Skeletal muscle satellite cell (primary cell): ENCODE measurements around the gene JPT2. TPM values are rescaled to one million over a fixed set of nuclear protein-coding genes. Genes with fewer than 3 reads are reported as not detected.

Experiments used
- H3K27me3 ChIP-seq: 2 replicates; pipeline ENCODE4 v1.7.0; 2013; ENCODE audit warnings: low read length; ENCODE audit not compliant: control insufficient read depth, insufficient read depth
- H3K36me3 ChIP-seq: 2 replicates; pipeline ENCODE4 v1.7.0; 2013; ENCODE audit warnings: mild to moderate bottlenecking, control low read depth, low read length; ENCODE audit not compliant: insufficient read depth
- H3K4me1 ChIP-seq: 2 replicates; pipeline ENCODE4 v1.7.0; 2013; ENCODE audit warnings: low read length; ENCODE audit not compliant: control insufficient read depth, insufficient read depth
- H3K4me2 ChIP-seq: 2 replicates; pipeline ENCODE4 v1.7.0; 2013; ENCODE audit warnings: mild to moderate bottlenecking, low read length
- H3K4me3 ChIP-seq: 2 replicates; pipeline ENCODE4 v1.7.0; 2013; ENCODE audit warnings: low read length
- H3K9ac ChIP-seq: 2 replicates; pipeline ENCODE4 v1.7.0; 2013; ENCODE audit warnings: mild to moderate bottlenecking, low read depth, low read length, moderate library complexity
- H3K9me3 ChIP-seq: replicated peaks from 2 replicates; pipeline ENCODE4 v1.7.0; 2013; ENCODE audit warnings: mild to moderate bottlenecking, control low read depth, low read length
- total RNA-seq: library from RNA; depleted of rRNA; stranded (reverse); fragments of >200 nt; gene quantifications from 2 replicates; pipeline ENCODE4 v1.2.3, GENCODE V29; 2012; rRNA removed

The JPT2 gene, protein sequence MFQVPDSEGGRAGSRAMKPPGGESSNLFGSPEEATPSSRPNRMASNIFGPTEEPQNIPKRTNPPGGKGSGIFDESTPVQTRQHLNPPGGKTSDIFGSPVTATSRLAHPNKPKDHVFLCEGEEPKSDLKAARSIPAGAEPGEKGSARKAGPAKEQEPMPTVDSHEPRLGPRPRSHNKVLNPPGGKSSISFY
- total RNA-seq = 34.7 and 45.2 TPM in 2 replicates

DNA sequence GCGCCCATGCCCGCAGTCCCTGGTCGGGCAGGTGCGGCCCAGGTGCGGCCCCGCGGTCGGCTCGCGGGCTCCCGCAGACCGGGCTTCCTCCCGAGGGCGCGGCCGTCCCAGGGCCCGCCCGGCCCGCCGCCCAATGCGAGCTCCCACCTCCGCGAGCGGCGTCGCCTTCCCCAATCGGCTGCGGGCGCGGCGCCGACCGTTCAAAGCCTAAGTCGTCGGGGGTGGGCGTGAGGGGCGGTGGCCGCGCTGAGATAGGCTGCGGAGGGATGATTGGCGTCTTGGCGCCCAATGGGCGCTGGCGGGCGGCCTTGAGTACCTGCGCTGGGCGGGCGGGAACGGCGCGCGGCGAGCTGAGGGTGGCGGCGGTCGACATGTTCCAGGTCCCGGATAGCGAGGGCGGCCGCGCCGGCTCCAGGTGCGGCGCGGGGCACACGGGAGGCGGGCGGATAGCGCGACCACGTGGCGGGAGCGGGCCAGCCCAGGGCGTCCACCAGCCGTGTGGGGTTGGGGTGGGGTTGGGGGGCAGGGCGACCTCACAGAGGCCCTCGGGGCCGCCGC, at the start of gene JPT2:
TSS of gene JPT2 (plus strand) at position 338 of the 558 bp plus-strand sequence. CDS start at position 372, 34 bp downstream.
- Histone ChIP-seq H3K4me2 (peak within 1 kb of the TSS; percentile 99), H3K9ac (peak within 1 kb of the TSS; percentile 85), H3K9me3 (no peaks in the 10 kb centered on the region), H3K27me3 (no peaks in the 10 kb centered on the region), H3K4me1 (peaks cover 15% of the 10 kb centered on the region), H3K36me3 (peaks cover 39% of the 10 kb centered on the region), H3K4me3 (peak within 1 kb of the TSS; percentile 87)

DNA sequence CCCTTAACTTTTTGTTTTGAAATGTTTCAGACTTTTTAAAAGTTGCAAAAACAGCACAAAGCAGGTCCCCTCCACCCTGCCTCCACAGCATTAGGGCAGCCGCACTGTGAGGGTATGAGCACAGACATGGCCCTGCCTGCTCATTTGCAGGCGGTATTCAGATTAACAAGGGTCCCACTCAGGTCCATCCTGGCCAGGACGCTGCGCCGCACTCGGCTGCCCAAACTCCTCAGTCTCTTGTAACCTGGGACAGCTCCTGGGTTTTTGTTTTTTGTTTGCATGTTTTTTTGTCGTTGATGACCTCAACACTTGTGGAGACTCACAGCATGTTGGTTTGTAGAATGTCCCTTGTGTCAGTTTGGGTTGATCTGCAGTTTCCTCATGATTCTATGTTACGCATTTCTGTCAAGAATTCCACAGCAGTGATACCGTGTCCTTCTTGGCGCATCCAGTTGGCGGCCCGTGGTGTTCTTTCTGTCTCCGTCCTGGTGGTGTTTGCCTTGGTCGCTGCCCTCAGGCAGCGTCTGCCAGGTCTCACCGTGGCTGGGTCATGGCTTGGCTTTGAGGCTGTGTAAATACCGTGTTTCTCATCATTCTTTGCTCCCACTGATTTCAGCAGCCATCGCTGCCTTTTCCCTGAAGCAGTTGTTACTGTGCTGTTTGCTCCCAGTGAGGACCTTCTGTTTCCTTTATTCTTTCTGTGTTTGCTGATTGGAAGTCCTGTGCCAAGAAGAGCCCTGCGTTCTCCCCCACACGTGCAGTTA, 47.4 kb upstream of the JPT2 start:
- no peak overlapping the region for H3K4me3 ChIP-seq
- no peaks in the 10 kb centered on the region for H3K27me3 ChIP-seq
- H3K36me3 ChIP-seq = peaks cover 64% of the 10 kb centered on the region
- H3K4me2 ChIP-seq = no peak overlapping the region
- H3K9me3 ChIP-seq = no peaks in the 10 kb centered on the region
- H3K4me1 ChIP-seq = no peaks in the 10 kb centered on the region
- H3K9ac ChIP-seq = no peak overlapping the region

DNA sequence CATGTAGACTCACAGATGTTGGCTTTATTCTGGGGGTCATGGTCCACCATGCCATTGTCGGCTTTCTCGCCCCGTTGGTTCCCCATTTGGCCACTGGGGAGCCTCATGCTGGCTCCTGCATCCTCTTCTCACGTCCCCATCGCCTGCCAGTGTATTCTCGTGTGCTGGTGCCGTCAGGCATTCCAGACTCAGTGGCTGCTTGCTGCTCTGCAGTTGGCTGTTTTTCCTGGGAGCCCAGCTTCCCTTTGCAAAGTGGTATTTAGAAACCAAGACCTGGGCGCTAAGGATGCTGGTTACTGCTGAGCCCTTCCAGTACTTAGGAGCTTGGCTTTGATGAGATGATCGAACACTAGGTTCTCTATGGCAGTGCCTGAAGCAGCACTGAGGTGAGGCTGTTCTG, 46.8 kb upstream of the JPT2 start:
- peaks cover 58% of the 10 kb centered on the region for H3K36me3 ChIP-seq
- no peaks in the 10 kb centered on the region for H3K27me3 ChIP-seq
- H3K9ac ChIP-seq = no peak overlapping the region
- H3K9me3 ChIP-seq = no peaks in the 10 kb centered on the region
- H3K4me3 ChIP-seq = no peak overlapping the region
- no peak overlapping the region for H3K4me2 ChIP-seq
- H3K4me1 ChIP-seq = no peaks in the 10 kb centered on the region

DNA sequence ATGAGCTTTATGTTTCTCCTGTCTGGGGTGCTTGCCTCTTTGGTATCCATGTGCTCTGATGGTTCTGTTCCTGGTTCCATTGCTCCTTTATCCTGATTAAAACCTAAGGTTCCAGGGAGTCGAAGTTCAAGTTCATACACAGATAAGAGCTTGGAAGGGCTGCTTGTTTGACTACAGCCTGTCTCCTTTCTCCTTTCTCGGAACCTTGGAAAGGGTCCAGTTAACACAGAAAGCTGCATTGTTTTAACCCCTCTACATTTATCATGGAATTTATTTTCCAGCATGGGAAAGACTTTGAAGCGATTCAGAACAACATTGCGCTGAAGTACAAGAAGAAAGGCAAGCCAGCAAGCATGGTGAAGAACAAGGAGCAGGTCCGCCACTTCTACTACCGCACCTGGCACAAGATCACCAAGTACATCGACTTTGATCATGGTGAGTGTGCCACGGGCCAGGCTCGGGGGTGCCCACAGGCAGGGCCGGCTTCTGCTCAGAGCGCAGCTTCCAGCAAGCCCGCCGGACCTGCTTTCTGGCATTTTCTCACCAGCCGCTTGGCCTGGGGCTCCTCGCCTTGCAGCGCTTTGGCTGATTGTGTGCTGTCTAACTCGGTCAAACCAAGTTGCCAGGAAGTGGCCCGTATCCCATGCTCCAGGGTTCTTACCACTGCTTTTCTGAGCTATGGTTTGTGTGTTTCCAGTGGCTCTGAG, 46.0 kb upstream of the JPT2 start:
- H3K9ac ChIP-seq = no peak overlapping the region
- no peak overlapping the region for H3K4me3 ChIP-seq
- H3K27me3 ChIP-seq = no peaks in the 10 kb centered on the region
- H3K9me3 ChIP-seq = no peaks in the 10 kb centered on the region
- H3K4me2 ChIP-seq = no peak overlapping the region
- H3K36me3 ChIP-seq = peaks cover 54% of the 10 kb centered on the region
- H3K4me1 ChIP-seq = no peaks in the 10 kb centered on the region

DNA sequence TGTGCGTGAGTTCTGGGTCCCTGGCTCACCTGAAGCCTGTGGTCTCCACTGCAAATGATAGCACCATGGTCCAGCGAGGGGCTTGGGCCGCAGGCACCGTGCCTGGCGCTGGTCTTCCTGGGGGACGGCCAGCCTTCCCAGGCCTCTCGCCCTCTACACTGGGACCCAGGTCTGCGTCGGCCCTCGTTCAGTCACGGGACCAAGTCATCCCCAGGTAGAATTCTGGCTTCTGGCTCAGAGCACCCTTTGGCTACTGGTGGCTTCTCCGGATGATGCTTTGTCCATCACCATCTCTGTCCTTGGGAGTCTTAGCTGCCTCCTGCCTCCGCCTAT, 45.5 kb upstream of the JPT2 start:
- Histone ChIP-seq H3K36me3 (peaks cover 51% of the 10 kb centered on the region), H3K4me2 (no peak overlapping the region), H3K4me1 (no peaks in the 10 kb centered on the region), H3K9me3 (no peaks in the 10 kb centered on the region), H3K27me3 (no peaks in the 10 kb centered on the region), H3K9ac (no peak overlapping the region), H3K4me3 (no peak overlapping the region)

DNA sequence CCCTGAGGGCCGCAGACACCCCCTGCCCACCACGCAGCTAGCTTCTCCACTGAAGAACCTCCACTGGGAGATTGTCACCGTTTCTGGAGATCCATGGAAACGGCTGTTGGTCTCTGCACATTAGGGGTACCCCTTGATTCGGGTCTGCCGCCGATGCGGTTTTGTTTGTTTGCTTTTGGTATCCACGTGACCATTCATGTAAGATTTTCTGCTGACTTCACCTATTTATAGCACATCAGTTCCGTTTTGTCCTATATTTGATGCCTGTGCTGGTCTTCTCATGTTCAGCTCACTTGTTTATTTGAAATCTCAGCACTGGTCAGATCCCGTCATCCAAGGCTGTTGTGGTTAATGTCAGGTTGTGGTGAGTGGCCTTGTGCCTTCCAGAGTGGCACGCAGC, 44.8 kb upstream of the JPT2 start:
- Histone ChIP-seq H3K36me3 (peaks cover 55% of the 10 kb centered on the region), H3K4me3 (no peak overlapping the region), H3K9me3 (no peaks in the 10 kb centered on the region), H3K27me3 (no peaks in the 10 kb centered on the region), H3K9ac (no peak overlapping the region), H3K4me2 (no peak overlapping the region), H3K4me1 (no peaks in the 10 kb centered on the region)

DNA sequence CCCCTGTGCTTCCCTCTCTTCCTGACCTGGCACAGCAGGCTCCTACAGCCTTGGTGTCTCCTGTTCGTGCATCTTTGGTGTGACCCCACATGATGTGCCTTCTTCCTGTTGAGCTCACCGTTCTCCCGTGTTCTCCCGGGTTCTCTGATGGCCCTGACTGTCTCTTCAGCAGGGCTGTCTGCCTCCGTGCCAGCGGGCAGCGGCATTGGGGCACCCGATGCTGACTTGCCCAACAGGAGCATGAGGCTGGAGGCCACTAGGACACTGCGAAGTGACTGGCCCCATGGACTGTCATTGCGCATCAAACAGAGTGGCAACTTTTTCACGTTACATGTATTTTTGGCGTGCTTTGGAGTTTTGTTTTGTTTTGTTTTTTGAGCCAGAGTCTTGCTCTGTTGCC, 43.5 kb upstream of the JPT2 start:
- H3K27me3 ChIP-seq = no peaks in the 10 kb centered on the region
- no peak overlapping the region for H3K4me2 ChIP-seq
- H3K4me3 ChIP-seq = no peak overlapping the region
- H3K9ac ChIP-seq = no peak overlapping the region
- no peaks in the 10 kb centered on the region for H3K9me3 ChIP-seq
- H3K36me3 ChIP-seq = peaks cover 58% of the 10 kb centered on the region
- H3K4me1 ChIP-seq = no peaks in the 10 kb centered on the region

DNA sequence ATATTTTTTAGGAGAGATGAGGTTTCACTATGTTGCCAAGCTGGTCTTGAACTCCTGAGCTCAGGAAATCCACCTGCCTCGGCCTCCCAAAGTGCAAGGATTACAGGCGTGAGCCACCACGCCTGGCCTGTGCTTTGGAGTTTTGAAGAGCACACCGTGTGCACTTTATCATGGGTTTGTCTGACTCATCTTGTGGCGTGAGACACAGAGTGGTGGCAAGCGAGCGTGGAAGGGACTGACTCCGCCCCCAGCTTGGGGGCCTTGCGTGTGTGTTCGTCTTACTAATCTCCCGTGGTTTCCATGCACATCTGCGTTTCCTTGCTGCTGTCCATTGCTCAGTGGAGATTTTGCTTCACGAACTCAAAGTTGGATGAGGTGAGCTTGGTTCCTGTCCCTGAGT, 43.0 kb upstream of the JPT2 start:
- Histone ChIP-seq H3K9me3 (no peaks in the 10 kb centered on the region), H3K4me3 (no peak overlapping the region), H3K36me3 (peaks cover 63% of the 10 kb centered on the region), H3K9ac (no peak overlapping the region), H3K27me3 (no peaks in the 10 kb centered on the region), H3K4me1 (no peaks in the 10 kb centered on the region), H3K4me2 (no peak overlapping the region)

DNA sequence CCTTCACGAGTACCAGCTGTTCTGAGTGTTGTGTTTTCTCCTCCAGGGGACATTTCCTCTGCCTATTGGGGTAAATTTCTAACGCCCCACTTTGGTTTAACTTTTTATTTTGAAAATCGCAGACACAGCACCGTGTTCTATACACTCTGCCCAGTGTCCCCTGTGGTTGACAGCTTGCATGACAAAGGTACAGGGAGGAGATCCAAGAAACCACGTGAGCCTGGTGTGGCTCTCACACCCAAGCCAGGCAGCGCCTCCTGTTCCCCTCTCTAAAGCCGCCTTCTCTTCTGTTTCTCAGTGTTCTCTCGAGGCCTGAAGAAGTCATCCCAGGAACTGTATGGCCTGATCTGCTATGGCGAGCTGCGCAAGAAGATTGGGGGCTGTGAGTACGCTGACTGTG, 40.6 kb upstream of the JPT2 start:
- H3K4me1 ChIP-seq = no peaks in the 10 kb centered on the region

DNA sequence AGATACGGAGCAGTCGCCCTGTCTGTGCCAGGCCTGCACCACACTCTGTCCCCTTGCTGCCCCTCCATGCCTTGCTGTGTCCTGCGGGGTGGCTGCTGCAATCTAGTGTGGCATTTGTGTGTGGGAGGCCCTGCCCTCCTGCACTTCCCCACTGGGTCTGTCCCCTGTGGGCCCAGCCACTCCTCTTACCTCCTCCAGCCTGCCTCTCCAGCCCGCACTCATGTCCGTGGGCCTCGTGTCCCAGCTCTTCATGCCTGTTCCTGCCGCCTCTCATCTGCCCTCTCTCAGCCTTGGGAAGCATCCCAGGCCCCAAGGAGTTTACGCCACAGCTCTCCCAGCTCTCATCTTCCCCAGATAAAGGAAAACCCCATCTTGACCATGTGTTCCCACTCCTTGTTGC, 39.3 kb upstream of the JPT2 start:
- Histone ChIP-seq H3K9me3 (no peaks in the 10 kb centered on the region), H3K4me1 (no peaks in the 10 kb centered on the region), H3K27me3 (no peaks in the 10 kb centered on the region), H3K36me3 (peaks cover 70% of the 10 kb centered on the region), H3K9ac (no peak overlapping the region), H3K4me2 (no peak overlapping the region), H3K4me3 (no peak overlapping the region)

More for the DNA sequence above, 40.6 kb upstream of the JPT2 start:
- H3K36me3 ChIP-seq = peaks cover 71% of the 10 kb centered on the region
- no peaks in the 10 kb centered on the region for H3K27me3 ChIP-seq
- no peak overlapping the region for H3K4me2 ChIP-seq
- no peak overlapping the region for H3K9ac ChIP-seq
- H3K9me3 ChIP-seq = no peaks in the 10 kb centered on the region
- no peak overlapping the region for H3K4me3 ChIP-seq

DNA sequence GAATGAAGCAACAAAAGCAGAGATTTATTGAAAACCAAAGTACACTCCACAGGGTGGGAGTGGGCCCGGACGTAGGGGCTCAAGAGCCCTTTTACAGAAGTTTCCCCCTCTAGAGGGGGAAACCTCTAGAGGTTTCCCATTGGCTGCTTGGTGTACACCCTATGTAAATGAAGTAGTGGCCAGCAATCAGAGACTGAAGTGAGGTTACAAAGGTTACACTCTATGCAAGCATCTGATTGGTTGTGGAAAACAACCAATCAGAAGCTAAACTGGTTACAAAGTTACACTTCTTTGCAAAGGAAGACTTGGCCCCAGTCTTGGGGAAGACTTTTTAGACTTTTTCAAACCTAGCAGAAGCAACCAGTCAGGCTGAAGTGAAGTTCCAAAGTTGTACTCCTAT, 38.8 kb upstream of the JPT2 start:
- Histone ChIP-seq H3K36me3 (peaks cover 71% of the 10 kb centered on the region), H3K9me3 (no peaks in the 10 kb centered on the region), H3K4me1 (no peaks in the 10 kb centered on the region), H3K27me3 (no peaks in the 10 kb centered on the region), H3K4me3 (no peak overlapping the region), H3K9ac (no peak overlapping the region), H3K4me2 (no peak overlapping the region)
